Fibroblast of lung (primary cell): ENCODE data around the gene VPS51. TPM values are rescaled to one million over a fixed set of nuclear protein-coding genes. Genes with fewer than 3 reads are reported as not detected.

Source experiments
- DNase-seq, 2 donors: peaks; one replicate each; pipeline versions ENCODE4 v3.0.0 to v3.0.0-alpha.2; 2010; ENCODE audit warnings: low read depth in 2 of 2
- H2AFZ ChIP-seq: 2 replicates; pipeline ENCODE4 v1.5.1; 2012; ENCODE audit warnings: low read length, control low read depth, inconsistent platforms
- H3K27ac ChIP-seq: 2 replicates; pipeline ENCODE4 v1.5.1; 2011; ENCODE audit warnings: low read length, control low read depth; ENCODE audit not compliant: insufficient read depth
- H3K27me3 ChIP-seq: 2 replicates; pipeline ENCODE4 v1.5.1; 2011; ENCODE audit warnings: mild to moderate bottlenecking, low read length; ENCODE audit not compliant: control insufficient read depth, insufficient read depth
- H3K36me3 ChIP-seq: 2 replicates; pipeline ENCODE4 v1.5.1; 2011; ENCODE audit warnings: low read length; ENCODE audit not compliant: control insufficient read depth, insufficient read depth
- H3K4me1 ChIP-seq: 2 replicates; pipeline ENCODE4 v1.5.1; 2011; ENCODE audit warnings: low read length; ENCODE audit not compliant: control insufficient read depth, insufficient read depth; ENCODE audit errors: extremely low read depth
- H3K4me2 ChIP-seq: 2 replicates; pipeline ENCODE4 v1.5.1; 2011; ENCODE audit warnings: low read length, control low read depth; ENCODE audit not compliant: insufficient read depth; ENCODE audit errors: extremely low read depth
- H3K4me3 ChIP-seq, 4 experiments: fragments of 200-600 bp in 1 of 4; sonication (generic) in 1 of 4; replicated peaks in 1 of 4; 2 replicates each; pipeline ENCODE4 v1.5.1; 2011 to 2016; ENCODE audit warnings: low read length in 4 of 4, low read depth in 3 of 4, mild to moderate bottlenecking in 3 of 4, control low read depth in 2 of 4, inconsistent platforms in 1 of 4, mixed read lengths in 1 of 4; ENCODE audit not compliant: insufficient read depth in 1 of 4; ENCODE audit errors: control extremely low read depth in 1 of 4
- H3K79me2 ChIP-seq: 2 replicates; pipeline ENCODE4 v1.5.1; 2012; ENCODE audit warnings: mild to moderate bottlenecking, low read length, inconsistent platforms; ENCODE audit not compliant: control insufficient read depth, insufficient read depth
- H3K9ac ChIP-seq: 2 replicates; pipeline ENCODE4 v1.5.1; 2011; ENCODE audit warnings: mild to moderate bottlenecking, low read length, control low read depth; ENCODE audit not compliant: insufficient read depth
- H3K9me3 ChIP-seq: 2 replicates; pipeline ENCODE4 v1.5.1; 2012; ENCODE audit warnings: low read depth, low read length; ENCODE audit not compliant: control insufficient read depth, insufficient read depth
- H4K20me1 ChIP-seq: 2 replicates; pipeline ENCODE4 v1.5.1; 2011; ENCODE audit warnings: low read length; ENCODE audit not compliant: control insufficient read depth, insufficient read depth; ENCODE audit errors: extremely low read depth
- EZH2 ChIP-seq: IDR thresholded peaks from 2 replicates; pipeline ENCODE4 v1.5.1; 2012; ENCODE audit warnings: low read length, control low read depth, mild to moderate bottlenecking; ENCODE audit errors: missing control alignments
- polyA plus RNA-seq, 2 donors: library from polyadenylated mRNA; depleted of rRNA in 1 of 2; stranded (reverse) in 1 of 2; unstranded in 1 of 2; fragments of >200 nt; gene quantifications; 2 replicates each; pipeline ENCODE4 v1.2.1, GENCODE V29; 2011 to 2012; ENCODE audit warnings: missing spikeins in 1 of 2
- total RNA-seq: library from RNA; depleted of rRNA; stranded (reverse); fragments of >200 nt; gene quantifications from 2 replicates; pipeline ENCODE4 v1.2.1, GENCODE V29; 2014
- TF ChIP-seq, protein P1 (sequence below), 2 donors: IDR thresholded peaks in 1 of 2; conservative IDR thresholded peaks in 1 of 2; 1 replicate in 1 of 2; 2 replicates in 1 of 2; pipeline ENCODE4 v1.5.1; 2011 to 2012; ENCODE audit warnings: low read length in 2 of 2, control low read depth in 1 of 2, inconsistent platforms in 1 of 2, low read depth in 1 of 2, mild to moderate bottlenecking in 1 of 2

The VPS51 gene
- total and polyA plus RNA-seq, 2 donors (not counting 1 experiment from before 2014, with no cell fraction given): 22.0 to 144 TPM

DNA sequence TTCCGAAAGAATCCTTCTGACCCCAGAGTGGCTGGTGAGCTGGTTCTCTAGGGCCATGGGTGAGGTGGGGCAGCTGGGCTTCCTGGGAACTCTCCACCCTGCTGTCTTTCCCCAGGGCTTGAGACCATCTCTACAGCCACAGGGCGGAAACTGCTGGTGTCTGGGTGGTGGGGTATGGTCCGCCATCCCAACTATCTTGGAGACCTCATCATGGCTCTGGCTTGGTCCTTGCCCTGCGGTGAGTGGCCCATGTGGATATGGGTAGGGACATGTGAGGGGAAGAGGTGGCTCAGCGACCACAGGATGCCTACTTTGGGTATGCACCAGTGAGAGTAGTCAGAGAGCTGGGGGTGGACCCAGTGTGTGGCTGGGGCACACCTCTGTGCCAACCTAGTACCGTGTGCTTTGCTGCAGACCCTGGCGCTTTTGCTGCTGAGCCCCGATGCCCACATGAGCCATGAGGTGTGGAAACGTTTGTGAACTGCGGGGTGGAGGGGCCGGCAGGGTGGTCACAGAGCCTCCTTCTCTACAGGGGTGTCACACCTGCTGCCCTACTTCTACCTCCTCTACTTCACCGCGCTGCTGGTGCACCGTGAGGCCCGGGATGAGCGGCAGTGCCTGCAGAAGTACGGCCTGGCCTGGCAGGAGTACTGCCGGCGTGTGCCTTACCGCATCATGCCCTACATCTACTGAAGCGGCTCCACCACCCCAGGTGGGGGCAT lies 19.5 kb downstream of the VPS51 start:
- no peak overlapping the region for H2AFZ ChIP-seq
- H3K27me3 ChIP-seq: no peaks in the 10 kb centered on the region
- peaks cover 19% of the 10 kb centered on the region for H3K79me2 ChIP-seq
- no peak overlapping the region for H3K4me2 ChIP-seq
- H3K4me3 ChIP-seq: no peak overlapping the region
- H3K36me3 ChIP-seq: peaks cover 12% of the 10 kb centered on the region
- DNase-seq: no peak
- no peak overlapping the region for H3K9ac ChIP-seq
- no peak overlapping the region for H3K27ac ChIP-seq
- TF ChIP-seq, protein P1, sequence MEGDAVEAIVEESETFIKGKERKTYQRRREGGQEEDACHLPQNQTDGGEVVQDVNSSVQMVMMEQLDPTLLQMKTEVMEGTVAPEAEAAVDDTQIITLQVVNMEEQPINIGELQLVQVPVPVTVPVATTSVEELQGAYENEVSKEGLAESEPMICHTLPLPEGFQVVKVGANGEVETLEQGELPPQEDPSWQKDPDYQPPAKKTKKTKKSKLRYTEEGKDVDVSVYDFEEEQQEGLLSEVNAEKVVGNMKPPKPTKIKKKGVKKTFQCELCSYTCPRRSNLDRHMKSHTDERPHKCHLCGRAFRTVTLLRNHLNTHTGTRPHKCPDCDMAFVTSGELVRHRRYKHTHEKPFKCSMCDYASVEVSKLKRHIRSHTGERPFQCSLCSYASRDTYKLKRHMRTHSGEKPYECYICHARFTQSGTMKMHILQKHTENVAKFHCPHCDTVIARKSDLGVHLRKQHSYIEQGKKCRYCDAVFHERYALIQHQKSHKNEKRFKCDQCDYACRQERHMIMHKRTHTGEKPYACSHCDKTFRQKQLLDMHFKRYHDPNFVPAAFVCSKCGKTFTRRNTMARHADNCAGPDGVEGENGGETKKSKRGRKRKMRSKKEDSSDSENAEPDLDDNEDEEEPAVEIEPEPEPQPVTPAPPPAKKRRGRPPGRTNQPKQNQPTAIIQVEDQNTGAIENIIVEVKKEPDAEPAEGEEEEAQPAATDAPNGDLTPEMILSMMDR (conservative IDR thresholded peaks at IDR 0.05 in 1 of 2, IDR thresholded peaks at IDR 0.05 in 1 of 2; ENCODE audit: low read depth in 1 of 2, low read length in 2 of 2): no peak
- TF ChIP-seq EZH2: no peak
- H3K9me3 ChIP-seq: no peaks in the 10 kb centered on the region
- no peaks in the 10 kb centered on the region for H4K20me1 ChIP-seq
- peaks cover 19% of the 10 kb centered on the region for H3K4me1 ChIP-seq

DNA sequence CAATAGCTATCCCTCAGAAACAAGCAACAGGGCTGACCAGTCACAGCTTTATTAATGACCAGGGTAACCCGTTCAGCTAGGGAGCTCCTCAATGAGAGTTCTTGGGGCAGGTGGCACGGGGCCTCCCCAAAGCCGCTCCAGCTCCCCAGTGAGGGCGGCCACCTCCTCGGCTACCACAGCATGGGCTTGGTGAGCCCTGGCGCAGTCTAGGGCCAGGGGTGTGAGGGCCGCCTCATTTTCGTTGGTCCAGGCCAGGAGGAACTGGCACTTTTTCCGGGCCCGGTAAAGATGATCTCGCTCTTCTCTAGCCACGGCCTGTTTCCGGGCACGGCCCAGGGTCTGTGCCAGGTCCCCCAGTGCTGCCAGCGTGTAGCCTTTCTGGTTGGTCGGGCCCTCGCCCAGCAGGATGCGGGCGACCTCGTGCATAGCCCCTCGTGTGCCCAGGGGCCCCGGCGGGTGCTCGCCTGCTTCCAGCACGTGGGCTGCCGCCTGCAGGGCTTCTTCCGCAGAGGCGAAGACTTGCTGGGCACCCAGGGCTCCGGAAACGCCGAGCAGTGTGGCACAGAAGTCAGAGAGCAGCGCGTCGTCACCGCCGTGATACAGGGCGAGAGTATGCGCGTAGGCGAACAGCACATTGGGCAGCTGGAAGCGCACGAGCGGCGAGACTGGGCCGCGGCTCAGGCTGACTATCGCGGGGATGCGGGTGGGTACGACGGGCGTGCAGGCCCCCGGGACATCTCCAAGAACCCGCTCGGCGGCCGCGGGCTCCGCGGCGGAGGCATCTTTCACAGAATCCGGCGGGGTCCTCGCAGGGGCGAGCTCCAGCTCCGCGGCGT lies 20.6 kb downstream of the VPS51 start:
- peaks cover 30% of the 10 kb centered on the region for H3K79me2 ChIP-seq
- H3K4me2 ChIP-seq: peak overlapping the region; percentile 64
- no peaks in the 10 kb centered on the region for H3K9me3 ChIP-seq
- no peak overlapping the region for H2AFZ ChIP-seq
- no peaks in the 10 kb centered on the region for H4K20me1 ChIP-seq
- peak overlapping the region; percentile 74 to 94 (median 83) for H3K4me3 ChIP-seq
- TF ChIP-seq EZH2: no peak
- TF ChIP-seq, protein P1 (conservative IDR thresholded peaks at IDR 0.05 in 1 of 2, IDR thresholded peaks at IDR 0.05 in 1 of 2; ENCODE audit: low read depth in 1 of 2, low read length in 2 of 2): no peak
- peaks cover 22% of the 10 kb centered on the region for H3K4me1 ChIP-seq
- peak overlapping the region; percentile 85 for H3K27ac ChIP-seq
- no peaks in the 10 kb centered on the region for H3K27me3 ChIP-seq
- peak; percentile 27 to 82 for DNase-seq
- peaks cover 15% of the 10 kb centered on the region for H3K36me3 ChIP-seq
- peak overlapping the region; percentile 88 for H3K9ac ChIP-seq
